Neuronal stem cell (in vitro differentiated cells): ENCODE results near the gene TMCC3.

ENCODE experiments used
- DNase-seq: peaks from one replicate; pipeline ENCODE4 v3.0.0-alpha.2; 2013; ENCODE audit warnings: low spot score
- H2AFZ ChIP-seq: one replicate; pipeline ENCODE4 v1.6.1; 2013; ENCODE audit warnings: mild to moderate bottlenecking, low read length, inconsistent platforms
- H2AK5ac ChIP-seq: 2 replicates; pipeline ENCODE4 v1.6.1; 2013; ENCODE audit warnings: low read depth, mild to moderate bottlenecking, inconsistent platforms, low read length, moderate library complexity, mixed read lengths
- H2BK120ac ChIP-seq: 2 replicates; pipeline ENCODE4 v1.6.1; 2013; ENCODE audit warnings: low read depth, mild to moderate bottlenecking, inconsistent platforms, low read length, moderate library complexity, mixed read lengths
- H2BK12ac ChIP-seq: one replicate; pipeline ENCODE4 v1.6.1; 2013; ENCODE audit warnings: low read length, inconsistent platforms
- H2BK15ac ChIP-seq: 2 replicates; pipeline ENCODE4 v1.6.1; 2013; ENCODE audit warnings: mild to moderate bottlenecking, low read length, inconsistent platforms, mixed read lengths
- H2BK5ac ChIP-seq: one replicate; pipeline ENCODE4 v1.6.1; 2013; ENCODE audit warnings: inconsistent platforms, mild to moderate bottlenecking, low read length, moderate library complexity
- H3K14ac ChIP-seq: one replicate; pipeline ENCODE4 v1.6.1; 2013; ENCODE audit warnings: low read length, inconsistent platforms
- H3K18ac ChIP-seq: 2 replicates; pipeline ENCODE4 v1.6.1; 2013; ENCODE audit warnings: low read length, inconsistent platforms
- H3K23ac ChIP-seq: 2 replicates; pipeline ENCODE4 v1.6.1; 2013; ENCODE audit warnings: low read depth, mild to moderate bottlenecking, mixed read lengths, low read length, inconsistent platforms; ENCODE audit not compliant: poor library complexity
- H3K27ac ChIP-seq: replicated peaks from 3 replicates; pipeline ENCODE4 v1.5.1; 2013; ENCODE audit warnings: low read length, inconsistent platforms
- H3K27me3 ChIP-seq, 3 experiments: 2 replicates each; pipeline ENCODE4 v1.6.1; 2013; ENCODE audit warnings: low read length in 3 of 3, mild to moderate bottlenecking in 2 of 3, inconsistent platforms in 1 of 3, low read depth in 1 of 3, mixed read lengths in 1 of 3, moderate library complexity in 1 of 3; ENCODE audit not compliant: control insufficient read depth in 3 of 3, insufficient read depth in 3 of 3
- H3K36me3 ChIP-seq, 2 donors: replicated peaks in 1 of 2; 2 replicates each; pipeline ENCODE4 v1.6.1; 2013; ENCODE audit warnings: low read length in 2 of 2; ENCODE audit not compliant: control insufficient read depth in 2 of 2, insufficient read depth in 2 of 2
- H3K4ac ChIP-seq: 2 replicates; pipeline ENCODE4 v1.6.1; 2013; ENCODE audit warnings: inconsistent platforms, mild to moderate bottlenecking, low read length, moderate library complexity
- H3K4me1 ChIP-seq, 2 donors: 1 replicate in 1 of 2; 2 replicates in 1 of 2; pipeline ENCODE4 v1.6.1; 2013; ENCODE audit warnings: low read length in 2 of 2, low read depth in 1 of 2; ENCODE audit not compliant: control insufficient read depth in 2 of 2, insufficient read depth in 1 of 2
- H3K4me2 ChIP-seq: one replicate; pipeline ENCODE4 v1.6.1; 2013; ENCODE audit warnings: mild to moderate bottlenecking, low read length, inconsistent platforms; ENCODE audit not compliant: insufficient read depth, poor library complexity, severe bottlenecking
- H3K4me3 ChIP-seq, 2 donors: 2 replicates each; pipeline ENCODE4 v1.5.1; 2013; ENCODE audit warnings: low read length in 2 of 2, mild to moderate bottlenecking in 2 of 2, inconsistent platforms in 1 of 2, moderate library complexity in 1 of 2
- H3K79me1 ChIP-seq: one replicate; pipeline ENCODE4 v1.6.1; 2013; ENCODE audit warnings: low read depth, mild to moderate bottlenecking, inconsistent platforms, low read length, moderate library complexity
- H3K9ac ChIP-seq: one replicate; pipeline ENCODE4 v1.6.1; 2013; ENCODE audit warnings: mild to moderate bottlenecking, low read depth, low read length, inconsistent platforms; ENCODE audit not compliant: poor library complexity
- H3K9me3 ChIP-seq, 2 donors: replicated peaks in 1 of 2; 2 replicates each; pipeline versions ENCODE3 to v1.6.1; 2013; ENCODE audit warnings: low read length in 2 of 2, mild to moderate bottlenecking in 2 of 2, inconsistent platforms in 1 of 2, low read depth in 1 of 2, mixed read lengths in 1 of 2, moderate library complexity in 1 of 2; ENCODE audit not compliant: control insufficient read depth in 2 of 2, insufficient read depth in 1 of 2
- H4K8ac ChIP-seq: one replicate; pipeline ENCODE4 v1.6.1; 2013; ENCODE audit warnings: low read depth, mild to moderate bottlenecking, inconsistent platforms, low read length, moderate library complexity
- H4K91ac ChIP-seq: one replicate; pipeline ENCODE4 v1.6.1; 2013; ENCODE audit warnings: low read length, low read depth, mild to moderate bottlenecking, inconsistent platforms; ENCODE audit not compliant: poor library complexity
- WGBS, 2 donors: extraction: QIAGEN DNeasy Blood & Tissue Kit; methylation state at CpG; one replicate each; pipeline ENCODE4 v1.1.7; 2013; ENCODE audit warnings: missing lambda C conversion rate in 2 of 2, mixed read lengths in 1 of 2; ENCODE audit not compliant: insufficient read length in 2 of 2, insufficient replicate concordance in 1 of 2; ENCODE audit errors: extremely low coverage in 2 of 2; 5-methylcytosine and 5-hydroxymethylcytosine counted together

Gene TMCC3

DNA sequence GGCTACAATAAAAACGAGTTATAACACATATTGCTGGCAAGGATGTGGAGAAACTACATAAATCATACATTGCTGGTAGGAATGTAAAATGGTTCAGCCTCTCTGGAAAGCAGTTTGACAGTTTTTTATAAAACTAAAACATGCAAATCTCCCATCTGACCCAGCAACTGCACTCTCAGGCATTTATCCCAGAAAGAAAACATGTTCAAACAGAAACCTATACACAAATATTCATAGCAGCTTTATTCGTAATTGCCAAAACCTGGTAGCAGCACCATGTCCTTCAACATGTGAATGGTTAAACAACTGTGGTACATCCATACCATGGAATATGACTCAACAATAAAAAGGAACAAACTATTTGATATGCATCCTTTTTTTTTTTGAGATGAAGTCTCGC lies 10.1 kb upstream of the TMCC3 start:
- Histone ChIP-seq H2AK5ac (no peak overlapping the region), H3K23ac (no peak overlapping the region), H3K36me3 (no peaks in the 10 kb centered on the region), H3K14ac (no peak overlapping the region), H3K4me3 (no peak overlapping the region), H3K4me2 (no peak overlapping the region), H3K9ac (no peak overlapping the region), H3K4me1 (no peaks in the 10 kb centered on the region), H2AFZ (no peak overlapping the region), H3K9me3 (no peaks in the 10 kb centered on the region), H4K91ac (no peak overlapping the region), H3K27ac (no peak overlapping the region), H2BK15ac (no peak overlapping the region), H2BK5ac (no peak overlapping the region), H4K8ac (no peak overlapping the region), H3K27me3 (peaks cover 0 to 19% (median 0%) of the 10 kb centered on the region in 3 experiments), H3K18ac (no peak overlapping the region), H2BK120ac (no peak overlapping the region), H3K4ac (no peak overlapping the region), H2BK12ac (no peak overlapping the region), H3K79me1 (no peaks in the 10 kb centered on the region)
- DNase-seq = no peak
- WGBS, 2 donors = no CpG with 5 or more reads among the region's 3 CpGs

GRCh38 chr12:94659346-94659930 lies 9.1 kb upstream of the TMCC3 start:
- no peak for DNase-seq
- Histone ChIP-seq H3K4me3 (no peak overlapping the region), H2AK5ac (no peak overlapping the region), H3K14ac (no peak overlapping the region), H2BK5ac (no peak overlapping the region), H3K36me3 (no peaks in the 10 kb centered on the region), H3K4me2 (no peak overlapping the region), H3K4ac (no peak overlapping the region), H3K4me1 (no peaks in the 10 kb centered on the region), H3K18ac (no peak overlapping the region), H2BK120ac (no peak overlapping the region), H2BK15ac (no peak overlapping the region), H3K27ac (no peak overlapping the region), H2AFZ (no peak overlapping the region), H3K9ac (no peak overlapping the region), H4K91ac (no peak overlapping the region), H3K79me1 (no peaks in the 10 kb centered on the region), H3K9me3 (no peaks in the 10 kb centered on the region), H3K23ac (no peak overlapping the region), H4K8ac (no peak overlapping the region), H2BK12ac (no peak overlapping the region), H3K27me3 (peaks cover 0 to 22% (median 0%) of the 10 kb centered on the region in 3 experiments)
- no CpG with 5 or more reads among the region's 3 CpGs for WGBS, 2 donors

- no peak overlapping the region for H2BK120ac ChIP-seq
- no CpG with 5 or more reads among the region's 1 CpG for WGBS, 2 donors
- no peak overlapping the region for H4K8ac ChIP-seq
- H2BK15ac ChIP-seq = no peak overlapping the region
- no peak overlapping the region for H3K4me3 ChIP-seq
- no peaks in the 10 kb centered on the region for H3K36me3 ChIP-seq
- H3K18ac ChIP-seq = no peak overlapping the region
- no peaks in the 10 kb centered on the region for H3K79me1 ChIP-seq
- H3K27me3 ChIP-seq = peaks cover 0 to 22% (median 0%) of the 10 kb centered on the region in 3 experiments
- H2AK5ac ChIP-seq = no peak overlapping the region
- no peaks in the 10 kb centered on the region for H3K4me1 ChIP-seq
- H2BK12ac ChIP-seq = no peak overlapping the region
- DNase-seq = no peak
- H3K27ac ChIP-seq = no peak overlapping the region
- no peak overlapping the region for H3K9ac ChIP-seq
- no peak overlapping the region for H3K14ac ChIP-seq
- H4K91ac ChIP-seq = no peak overlapping the region
- no peak overlapping the region for H3K4ac ChIP-seq
- H3K23ac ChIP-seq = no peak overlapping the region
- H3K9me3 ChIP-seq = no peaks in the 10 kb centered on the region
- no peak overlapping the region for H2AFZ ChIP-seq
- no peak overlapping the region for H3K4me2 ChIP-seq
- no peak overlapping the region for H2BK5ac ChIP-seq
Measured at GRCh38 chr12:94658931-94659330, 8.6 kb upstream of the TMCC3 start.

DNA sequence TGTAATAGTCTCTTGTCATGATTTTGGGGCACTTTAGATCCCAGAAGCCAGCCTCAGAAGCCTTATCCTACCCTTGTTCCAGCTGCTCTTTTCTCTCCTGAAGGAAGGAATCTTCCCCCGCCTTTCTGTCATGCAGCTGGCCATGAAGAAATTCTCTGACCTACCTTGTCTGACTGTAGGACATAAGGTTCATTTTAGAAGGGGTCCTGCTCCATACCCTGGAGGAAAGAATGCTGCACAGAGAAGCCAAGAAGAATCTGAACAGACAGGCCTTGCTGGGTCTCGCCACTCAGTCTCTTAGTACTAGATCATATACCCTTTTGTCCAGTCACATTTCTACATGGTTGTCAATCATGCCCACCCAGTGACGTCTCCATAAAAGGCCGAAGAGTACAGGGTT lies 6.2 kb upstream of the TMCC3 start:
- DNase-seq = no peak
- no peak overlapping the region for H2AFZ ChIP-seq
- no peak overlapping the region for H3K9ac ChIP-seq
- H4K8ac ChIP-seq = no peak overlapping the region
- no peaks in the 10 kb centered on the region for H3K79me1 ChIP-seq
- no peak overlapping the region for H3K4me2 ChIP-seq
- H3K36me3 ChIP-seq = no peaks in the 10 kb centered on the region
- no peak overlapping the region for H3K27ac ChIP-seq
- H2BK5ac ChIP-seq = no peak overlapping the region
- H3K18ac ChIP-seq = no peak overlapping the region
- no CpG with 5 or more reads among the region's 4 CpGs for WGBS, 2 donors
- no peaks in the 10 kb centered on the region for H3K4me1 ChIP-seq
- no peak overlapping the region for H2BK12ac ChIP-seq
- no peak overlapping the region for H3K14ac ChIP-seq
- H3K4me3 ChIP-seq = no peak overlapping the region
- no peak overlapping the region for H2BK120ac ChIP-seq
- no peaks in the 10 kb centered on the region for H3K9me3 ChIP-seq
- no peak overlapping the region for H2AK5ac ChIP-seq
- H4K91ac ChIP-seq = no peak overlapping the region
- no peak overlapping the region for H3K23ac ChIP-seq
- no peak overlapping the region for H3K4ac ChIP-seq
- no peak overlapping the region for H2BK15ac ChIP-seq
- peaks cover 0 to 30% (median 0%) of the 10 kb centered on the region in 3 experiments for H3K27me3 ChIP-seq
